Natural killer cell (primary cell): ENCODE results near the gene ZCCHC13. TPM values are rescaled to one million over a fixed set of nuclear protein-coding genes. Genes with fewer than 3 reads are reported as not detected.

Source experiments
- total RNA-seq, 4 donors: library from RNA; stranded (reverse); fragments of 120-200 nt in 1 of 4; gene quantifications; one replicate each; pipeline versions ENCODE4 v1.2.3 to v1.2.4, GENCODE V29; 2013 to 2022

ZCCHC13 gene
- total RNA-seq, 3 donors from 2014 or later (not counting 1 experiment from before 2014, with no cell fraction given), result not detected

Other genes with a start within 250 kb of the ZCCHC13 start
- gene SLC16A2, start 117.3 kb downstream of the ZCCHC13 start, total RNA-seq, result not detected